DMS114 treated with DMSO at 0.1 percent for 48 hours (cell line): ENCODE results near the gene EFNA1.
"Not testable (repeated sequence)": the region's sequence is repeated elsewhere in the genome, so short reads cannot be mapped to it uniquely, and the experiment has no call there.

Experiments
- DNase-seq: peaks from one replicate; lab custom pipeline; 2025; ENCODE audit not compliant: unreplicated experiment; lab: John Stamatoyannopoulos, UW

The EFNA1 gene

GRCh38 chr1:155141749-155142148, 14.1 kb downstream of the EFNA1 start:
- DNase-seq, result no peak

- no peak for DNase-seq
Observed at GRCh38 chr1:155145491-155145890, 17.8 kb downstream of the EFNA1 start.

GRCh38 chr1:155155996-155156643, 28.4 kb downstream of the EFNA1 start:
- DNase-seq, result not testable (repeated sequence)

GRCh38 chr1:155158991-155159390, 31.3 kb downstream of the EFNA1 start:
- DNase-seq, result no peak

- DNase-seq, result no peak
Observed at GRCh38 chr1:155160128-155160527, 32.5 kb downstream of the EFNA1 start.

- DNase-seq, result not testable (repeated sequence)
Observed at GRCh38 chr1:155162631-155163030, 35.0 kb downstream of the EFNA1 start.

GRCh38 chr1:155163785-155164184, 36.1 kb downstream of the EFNA1 start:
- not testable (repeated sequence) for DNase-seq

- not testable (repeated sequence) for DNase-seq
Observed at GRCh38 chr1:155164625-155165024, 36.9 kb downstream of the EFNA1 start.

GRCh38 chr1:155166051-155166470, 38.4 kb downstream of the EFNA1 start:
- DNase-seq, result no peak

- DNase-seq, result no peak
Observed at GRCh38 chr1:155166471-155167165, 38.9 kb downstream of the EFNA1 start.

- DNase-seq, result peak; percentile 82
Observed at GRCh38 chr1:155167166-155168104, 39.8 kb downstream of the EFNA1 start.

GRCh38 chr1:155168105-155168445, 40.4 kb downstream of the EFNA1 start:
- not testable (repeated sequence) for DNase-seq

GRCh38 chr1:155168456-155169210, 41.0 kb downstream of the EFNA1 start:
- no peak for DNase-seq

GRCh38 chr1:155169541-155169940, 41.9 kb downstream of the EFNA1 start:
- no peak for DNase-seq

- DNase-seq, result no peak
Observed at GRCh38 chr1:155170101-155170785, 42.6 kb downstream of the EFNA1 start.

GRCh38 chr1:155170806-155171205, 43.1 kb downstream of the EFNA1 start:
- DNase-seq, result no peak

GRCh38 chr1:155171836-155172731, 44.4 kb downstream of the EFNA1 start:
- no peak for DNase-seq

GRCh38 chr1:155172732-155173477, 45.2 kb downstream of the EFNA1 start, which contains the start of gene KRTCAP2:
TSS of gene KRTCAP2 (minus strand) at chr1:155173304. CDS start at chr1:155173224, 80 bp downstream.
- peak; percentile 97 for DNase-seq
